NCI-H1930 (cell line): Measurements from ENCODE around the gene GRPEL1.

Source experiments
- DNase-seq, 2 experiments: peaks; one replicate each; lab custom pipeline; 2025; lab: John Stamatoyannopoulos, UW

GRPEL1 gene

DNA sequence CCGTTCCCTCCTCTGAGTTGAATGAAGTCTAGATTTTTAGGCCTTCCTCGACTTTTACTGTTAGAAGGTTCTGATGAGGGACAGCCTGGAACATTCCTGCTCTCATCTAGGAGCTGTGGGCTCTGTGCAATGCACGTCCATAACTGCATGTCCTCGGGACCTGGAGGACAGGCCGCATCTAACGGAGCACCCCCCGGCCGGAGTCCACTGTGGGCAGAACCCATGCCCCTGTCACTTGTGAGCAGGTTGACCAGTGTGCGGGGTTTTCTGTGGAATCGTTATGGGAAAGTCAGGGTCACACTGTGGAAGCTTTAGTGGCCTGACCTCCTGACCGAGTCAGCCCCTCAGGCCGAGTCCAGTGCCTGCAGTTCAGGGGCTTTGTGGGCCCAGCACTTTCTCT, 44.0 kb downstream of the GRPEL1 start:
- DNase-seq, result no peak

- no peak for DNase-seq
Measured at GRCh38 chr4:7023486-7023885, 44.4 kb downstream of the GRPEL1 start.

- no peak for DNase-seq
Measured at GRCh38 chr4:7021930-7022664, 45.8 kb downstream of the GRPEL1 start.

DNA sequence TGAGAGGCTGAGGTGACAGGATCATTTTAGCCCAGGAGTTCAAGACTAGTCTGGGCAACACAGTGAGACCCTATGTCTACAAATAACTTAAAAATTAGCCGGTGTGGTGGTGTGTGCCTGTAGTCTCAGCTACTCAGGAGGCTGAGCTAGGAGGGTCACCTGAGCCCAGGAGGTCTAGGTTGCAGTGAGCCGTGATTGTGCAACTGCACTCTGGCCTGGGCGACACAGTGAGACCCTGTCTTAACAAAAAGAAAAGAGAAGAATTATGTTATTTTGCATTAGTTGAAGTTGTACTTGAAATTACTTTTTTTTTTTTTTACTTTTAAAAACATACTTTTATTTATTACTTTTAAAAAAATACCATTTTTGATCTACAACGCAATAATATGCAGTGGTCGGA, 46.5 kb downstream of the GRPEL1 start:
- no peak for DNase-seq

GRCh38 chr4:7020856-7021255, 47.0 kb downstream of the GRPEL1 start:
- no peak for DNase-seq

- DNase-seq, result no peak
Measured at GRCh38 chr4:7020290-7020689, 47.6 kb downstream of the GRPEL1 start.

GRCh38 chr4:7019367-7019766, 48.5 kb downstream of the GRPEL1 start:
- no peak for DNase-seq

GRCh38 chr4:7018281-7018680, 49.6 kb downstream of the GRPEL1 start:
- no peak for DNase-seq

DNA sequence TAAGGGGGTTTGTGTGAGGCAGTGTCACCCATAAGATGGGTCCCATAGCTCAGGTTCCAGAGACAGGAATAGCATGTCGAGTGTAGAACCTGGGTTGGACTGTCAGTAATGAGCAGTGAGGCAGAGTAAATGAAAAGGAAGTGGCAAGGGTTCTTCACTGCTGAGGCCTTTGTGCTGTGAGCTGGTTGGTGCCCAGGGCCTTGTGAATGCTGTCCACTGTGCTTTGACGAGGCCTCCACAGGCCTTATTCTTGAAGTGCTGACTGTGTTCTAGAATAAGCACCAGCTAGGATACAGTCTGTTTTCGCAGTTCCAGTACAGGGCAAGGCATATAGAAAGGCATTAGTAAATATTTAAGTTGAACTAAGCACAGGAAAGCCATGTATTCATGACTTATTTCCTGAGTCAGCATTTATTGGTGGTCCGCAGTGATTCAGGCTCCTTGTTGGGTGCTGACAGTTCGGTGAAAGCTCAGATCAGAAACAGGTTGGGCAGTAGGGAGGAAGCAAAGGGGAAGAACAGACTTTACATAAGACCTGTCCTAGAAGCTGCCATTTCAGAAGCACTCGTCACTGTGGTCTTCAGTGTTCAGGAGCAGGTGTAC, 50.3 kb downstream of the GRPEL1 start:
- no peak for DNase-seq

GRCh38 chr4:7016512-7016911, 51.4 kb downstream of the GRPEL1 start:
- DNase-seq, result no peak

DNA sequence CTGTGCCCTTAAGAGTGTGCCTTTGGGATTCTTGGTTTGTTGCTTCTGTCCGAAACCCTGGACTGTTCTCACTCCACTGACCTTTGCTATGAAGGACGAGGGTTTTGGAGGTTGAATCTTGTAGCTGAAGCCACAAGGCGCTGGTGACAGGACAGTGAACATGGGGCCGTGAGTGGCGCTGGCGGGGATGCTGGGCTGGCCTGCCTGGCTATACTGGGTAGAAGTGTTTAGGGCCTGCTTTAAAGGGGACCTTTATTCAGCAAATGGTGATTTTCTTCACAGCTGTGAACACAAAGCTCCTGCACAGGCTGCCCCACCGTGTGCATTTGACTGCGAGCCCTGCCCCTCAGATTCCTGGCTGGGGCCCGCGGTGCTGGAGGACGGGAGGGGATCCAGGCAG, 51.8 kb downstream of the GRPEL1 start:
- no peak for DNase-seq

DNA sequence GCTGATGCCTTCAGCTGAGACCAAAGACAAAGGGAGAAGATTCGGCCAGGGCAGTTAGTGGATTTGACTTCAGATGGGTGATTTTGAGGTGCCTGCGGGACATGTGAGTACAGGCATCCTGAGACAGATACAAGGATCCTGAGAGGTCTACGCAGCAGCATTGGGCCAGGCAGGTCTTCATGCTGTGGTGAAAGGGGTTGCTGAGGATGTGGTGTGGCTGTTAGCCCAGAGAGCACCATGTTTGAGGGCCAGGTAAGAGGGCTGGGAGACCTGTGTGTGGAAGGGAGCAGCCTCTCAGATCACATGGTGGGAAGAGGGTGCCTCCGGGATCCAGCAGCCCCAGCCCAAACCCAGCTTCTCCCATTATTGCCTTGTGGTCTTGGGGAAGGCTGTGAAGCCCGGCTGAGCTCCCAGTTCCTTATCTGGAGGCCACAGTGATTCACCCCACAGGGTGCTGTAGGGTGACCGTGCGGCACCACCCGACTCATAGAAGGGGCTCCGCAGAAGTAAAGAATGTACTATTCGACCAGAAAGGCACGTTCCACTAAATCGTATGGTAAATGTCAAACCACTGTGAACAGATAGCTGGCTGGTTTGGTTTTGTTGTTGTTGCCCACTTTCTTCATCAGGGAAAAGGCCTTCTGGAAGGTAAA, 52.4 kb downstream of the GRPEL1 start:
- no peak for DNase-seq

DNA sequence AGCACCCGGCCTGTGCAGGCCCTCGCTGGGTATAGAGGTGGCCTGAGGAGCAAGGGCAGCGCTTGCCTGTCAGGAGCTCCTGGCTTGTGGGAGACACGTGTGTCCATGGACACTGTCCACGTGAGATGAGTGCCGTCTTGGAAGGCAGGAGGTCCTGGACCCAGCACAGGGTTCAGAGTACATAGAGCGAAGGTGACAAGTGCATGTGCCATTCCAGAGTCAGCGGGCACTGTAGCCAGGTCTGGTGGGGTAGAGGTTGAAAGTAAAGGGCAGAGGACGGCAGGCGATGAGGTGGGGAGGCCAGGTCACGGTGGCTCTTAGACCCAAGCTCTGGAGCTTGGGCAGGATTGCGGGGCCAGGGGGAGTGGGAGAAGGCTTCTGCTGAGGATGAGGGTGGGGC, 53.0 kb downstream of the GRPEL1 start:
- DNase-seq, result no peak

- DNase-seq, result no peak
Measured at GRCh38 chr4:7013175-7013574, 54.7 kb downstream of the GRPEL1 start.

DNA sequence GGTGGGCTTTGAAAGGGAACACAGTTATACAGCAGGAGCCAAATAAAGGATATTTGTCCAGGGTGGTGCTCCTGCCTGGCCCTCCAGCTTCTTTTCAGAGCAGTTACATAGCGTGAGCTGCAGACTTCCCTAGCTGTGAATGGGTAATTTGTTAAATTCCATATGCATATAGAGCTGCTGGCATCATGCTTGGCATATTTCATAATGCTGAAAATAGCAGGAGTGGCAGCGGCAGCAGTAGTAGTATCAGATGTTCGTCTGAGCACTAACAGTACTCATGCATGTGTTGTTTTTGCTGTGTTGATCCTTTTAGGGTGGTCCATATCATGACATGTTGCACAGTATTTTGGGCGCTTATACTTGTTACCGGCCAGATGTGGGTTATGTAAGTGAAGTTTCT, 58.3 kb downstream of the GRPEL1 start:
- DNase-seq, result no peak
